HG02759 (cell line): Measurements from ENCODE around the gene ARFRP1.

ENCODE experiments used
- ATAC-seq: cut with Tn5 transposase; IDR thresholded peaks from one replicate; pipeline ENCODE4 v1.9.1; 2021; ENCODE audit warnings: mild to moderate bottlenecking, moderate library complexity; ENCODE audit not compliant: unreplicated experiment

ARFRP1 gene

DNA sequence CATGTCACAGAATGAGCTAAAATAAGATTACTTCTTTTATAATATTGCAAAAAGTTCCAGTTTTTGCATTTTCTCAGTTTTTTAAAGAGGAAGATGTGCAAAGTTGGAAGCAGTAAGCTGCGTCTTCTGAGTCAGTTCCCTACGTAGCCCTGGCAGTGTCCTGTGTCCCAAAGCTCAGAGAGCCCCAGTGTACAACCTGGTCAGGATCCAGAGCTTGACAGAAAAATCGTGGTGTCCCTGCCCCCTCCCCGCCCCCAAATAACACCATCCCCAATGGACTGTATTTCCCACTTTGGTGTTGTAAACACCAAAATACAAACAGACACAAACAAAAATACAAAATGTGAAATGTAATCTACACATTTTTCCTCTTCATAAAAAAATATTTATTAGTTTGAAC lies 36.4 kb upstream of the ARFRP1 start:
- no peak for ATAC-seq

DNA sequence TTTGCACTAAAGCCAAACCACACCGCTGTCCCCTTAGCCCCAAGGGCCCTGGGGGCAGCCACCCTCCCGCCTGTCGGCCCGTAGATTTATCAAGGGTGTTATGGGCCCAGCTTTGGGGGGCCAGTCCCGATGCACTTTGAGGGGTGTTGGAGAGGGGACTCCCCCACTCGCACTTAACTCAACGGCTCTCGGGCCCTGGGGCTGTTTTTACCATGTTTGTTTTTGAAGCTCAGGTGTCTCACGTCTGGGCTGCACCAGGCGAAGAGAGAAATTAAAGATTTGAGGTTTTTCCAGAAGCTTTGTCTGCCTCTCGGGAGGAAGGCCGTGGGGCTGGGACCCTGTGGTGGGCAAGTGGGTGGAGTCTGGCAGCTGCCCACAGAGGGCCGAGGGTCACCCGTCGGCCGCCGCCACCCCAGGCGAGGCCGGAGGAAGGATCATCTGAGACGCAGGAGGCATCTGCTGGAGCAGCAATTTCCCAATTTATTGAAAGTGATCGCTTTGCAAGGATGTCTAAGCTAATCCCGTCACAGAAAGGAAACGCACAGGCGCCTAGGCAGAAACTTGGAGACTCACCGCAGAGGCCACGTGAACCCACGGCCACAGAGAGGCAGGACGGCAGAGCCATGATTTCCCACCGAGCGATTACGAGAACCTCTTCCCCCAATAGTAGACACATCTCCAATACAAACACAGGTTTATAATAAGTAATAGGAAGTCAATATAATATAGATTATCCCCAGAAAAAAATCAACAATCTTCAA lies 35.6 kb upstream of the ARFRP1 start:
- no peak for ATAC-seq

DNA sequence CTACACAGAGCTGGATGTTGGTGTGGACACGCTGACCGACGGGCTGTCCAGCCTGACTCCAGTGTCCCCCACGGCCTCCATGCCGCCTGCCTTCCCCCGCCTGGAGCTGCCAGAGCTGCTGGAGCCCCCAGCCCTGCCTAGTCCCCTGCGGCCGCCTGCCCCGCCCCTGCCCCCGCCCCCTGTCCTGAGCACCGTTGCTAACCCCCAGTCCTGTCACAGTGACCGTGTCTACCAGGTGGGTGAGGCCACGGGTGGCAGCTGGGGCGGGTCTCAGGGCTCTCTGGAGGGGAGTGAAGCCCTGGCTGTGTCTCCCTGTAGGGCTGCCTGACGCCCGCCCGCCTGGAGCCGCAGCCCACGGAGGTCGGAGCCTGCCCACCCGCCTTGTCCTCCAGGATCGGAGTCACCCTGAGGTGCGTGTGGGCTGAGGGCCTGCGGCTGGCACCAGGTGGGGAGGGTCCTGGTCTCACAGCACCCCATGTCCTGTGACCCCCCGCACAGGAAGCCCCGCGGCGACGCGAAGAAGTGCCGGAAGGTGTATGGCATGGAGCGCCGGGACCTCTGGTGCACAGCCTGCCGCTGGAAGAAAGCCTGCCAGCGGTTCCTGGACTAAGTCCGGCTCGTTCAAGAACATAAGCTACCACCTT lies 34.7 kb upstream of the ARFRP1 start:
- ATAC-seq: no peak

DNA sequence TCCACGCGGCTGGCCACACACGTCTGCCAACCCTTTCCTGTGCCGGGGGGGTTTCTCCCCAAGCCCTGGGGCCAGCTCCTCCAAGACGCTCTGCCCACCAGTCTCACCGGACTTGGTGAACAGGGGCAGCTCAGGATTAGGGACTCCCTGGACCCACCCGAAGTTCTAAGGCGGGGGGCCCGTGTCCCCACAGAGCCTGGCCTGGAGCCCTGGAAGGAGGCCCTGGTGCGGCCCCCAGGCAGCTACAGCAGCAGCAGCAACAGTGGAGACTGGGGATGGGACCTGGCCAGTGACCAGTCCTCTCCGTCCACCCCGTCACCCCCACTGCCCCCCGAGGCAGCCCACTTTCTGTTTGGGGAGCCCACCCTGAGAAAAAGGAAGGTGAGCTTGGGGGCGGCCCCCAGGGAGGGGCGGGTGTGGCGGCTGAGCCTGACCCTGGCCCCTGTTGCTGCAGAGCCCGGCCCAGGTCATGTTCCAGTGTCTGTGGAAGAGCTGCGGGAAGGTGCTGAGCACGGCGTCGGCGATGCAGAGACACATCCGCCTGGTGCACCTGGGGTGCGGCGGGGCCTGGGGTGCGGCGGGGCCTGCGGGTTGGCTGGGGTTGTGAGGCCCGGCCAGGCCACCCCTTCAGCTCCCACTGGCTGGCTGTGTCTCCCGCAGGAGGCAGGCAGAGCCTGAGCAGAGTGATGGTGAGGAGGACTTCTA lies 34.1 kb upstream of the ARFRP1 start:
- no peak for ATAC-seq

DNA sequence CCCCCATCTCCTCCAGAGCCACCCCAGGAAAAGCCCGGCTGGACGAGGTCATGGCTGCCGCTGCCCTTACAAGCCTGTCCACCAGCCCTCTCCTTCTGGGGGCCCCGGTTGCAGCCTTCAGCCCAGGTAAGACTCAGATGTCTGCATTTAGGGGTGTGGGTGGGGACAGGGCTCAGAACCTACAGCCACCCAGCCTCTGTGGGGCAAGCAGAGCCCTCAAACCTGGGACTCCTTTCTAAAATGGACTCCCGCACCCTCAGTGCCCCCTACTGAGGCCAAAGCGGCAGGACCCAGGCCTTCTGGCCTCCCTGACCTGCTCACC lies 33.5 kb upstream of the ARFRP1 start:
- no peak for ATAC-seq

DNA sequence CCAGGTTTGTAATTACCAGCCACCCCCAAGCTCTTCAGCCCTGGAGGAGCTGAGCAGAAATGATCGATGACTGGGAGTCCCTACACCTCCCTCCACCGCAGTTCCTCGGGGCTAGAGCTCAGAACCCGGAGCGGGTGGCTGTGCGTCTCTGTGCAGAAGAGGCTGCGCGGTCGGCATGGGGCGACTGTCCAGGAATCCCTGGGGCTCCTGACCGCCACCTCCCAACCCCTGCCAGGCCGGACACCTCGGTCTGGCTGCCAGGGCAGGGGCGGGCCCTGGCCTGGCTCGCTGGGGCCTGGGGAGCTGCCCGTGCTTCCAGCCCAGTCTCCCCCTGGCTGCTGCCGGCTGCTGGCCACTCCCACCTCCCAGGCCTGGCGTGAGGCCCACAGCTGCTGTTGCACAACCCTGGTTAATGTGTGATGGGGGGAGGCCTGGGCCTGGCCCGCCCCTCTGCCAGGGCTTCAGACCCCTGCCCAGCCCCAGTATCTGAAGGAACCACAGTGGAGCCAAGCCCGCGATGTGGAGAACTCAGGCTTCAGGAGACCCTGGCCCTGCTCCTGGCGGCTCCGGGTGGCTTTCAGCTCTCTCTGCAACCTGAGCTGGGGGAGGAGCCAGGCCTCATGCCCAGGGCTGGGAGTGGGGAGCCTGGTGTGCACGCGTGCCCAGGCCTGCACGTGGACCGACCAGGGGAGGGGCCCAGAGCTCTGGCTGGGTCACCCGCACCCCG lies 33.0 kb upstream of the ARFRP1 start:
- no peak for ATAC-seq

DNA sequence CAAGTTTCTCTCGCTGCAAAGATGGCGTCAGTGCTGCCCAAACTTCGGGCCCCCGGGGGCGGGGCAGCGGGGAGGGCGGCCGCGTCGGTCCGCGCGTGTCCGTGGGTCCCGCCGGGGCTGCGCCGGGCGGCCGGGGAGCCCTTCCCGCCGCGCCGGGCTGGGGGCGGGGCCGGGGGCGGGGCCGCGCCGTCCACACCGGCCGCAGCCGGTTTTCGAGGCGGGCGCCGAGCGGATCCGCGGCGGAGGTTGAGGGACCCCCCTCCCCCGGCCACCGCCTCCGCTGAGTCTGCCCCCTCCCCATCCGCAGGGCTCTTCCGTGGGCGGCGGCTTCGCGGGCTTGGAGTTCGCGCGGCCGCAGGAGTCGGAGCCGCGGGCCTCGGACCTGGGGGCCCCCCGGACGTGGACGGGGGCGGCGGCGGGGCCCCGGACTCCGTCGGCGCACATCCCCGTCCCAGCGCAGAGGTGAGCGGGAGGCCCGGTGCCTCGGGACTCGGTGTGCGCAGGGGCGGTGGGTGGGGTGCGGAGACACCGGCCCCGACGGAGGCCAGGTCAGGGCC lies 32.4 kb upstream of the ARFRP1 start:
- ATAC-seq: peak; percentile 25

DNA sequence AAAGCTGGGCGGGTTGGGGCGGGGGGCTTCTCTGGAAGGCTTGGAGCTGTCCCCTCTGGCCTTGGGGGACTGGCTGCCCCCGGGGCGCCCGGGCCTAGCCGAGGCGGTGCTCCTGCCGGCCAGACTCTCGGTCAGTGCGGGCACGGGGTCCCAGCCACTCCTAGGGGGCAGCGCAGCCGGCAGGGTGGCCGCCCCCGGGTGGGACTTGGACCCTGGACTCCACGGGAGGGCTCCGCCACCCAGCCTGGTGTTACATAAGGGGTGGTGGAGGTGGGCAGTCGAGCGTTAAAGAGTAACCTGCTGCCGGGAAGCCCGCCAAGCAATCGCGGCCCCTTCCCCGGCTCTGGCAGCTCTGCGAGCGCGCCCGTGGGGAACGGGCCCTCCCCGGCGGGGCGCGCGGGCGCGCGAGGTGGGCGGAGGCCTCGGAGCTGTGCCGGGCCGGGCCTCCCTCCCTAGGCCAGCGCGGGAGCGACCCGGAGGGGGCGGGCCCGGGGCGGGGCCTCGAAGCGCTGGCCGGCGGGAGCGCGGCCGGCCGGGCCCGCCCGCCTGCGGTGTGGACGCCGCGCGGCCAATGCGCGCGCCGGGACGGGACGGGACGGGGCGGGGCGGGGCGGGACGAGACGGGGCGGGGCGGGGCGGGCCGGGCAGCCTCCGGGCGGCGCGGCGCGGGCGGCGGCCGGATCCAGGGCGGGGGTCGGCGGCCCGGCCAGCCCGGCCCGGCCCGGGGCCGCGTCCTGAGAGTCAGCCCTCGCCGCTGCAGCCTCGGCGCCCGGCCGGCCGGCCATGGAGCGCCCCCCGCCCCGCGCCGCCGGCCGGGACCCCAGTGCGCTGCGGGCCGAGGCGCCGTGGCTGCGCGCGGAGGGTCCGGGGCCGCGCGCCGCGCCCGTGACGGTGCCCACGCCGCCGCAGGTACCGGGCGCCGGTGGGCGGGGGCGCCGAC lies 31.6 kb upstream of the ARFRP1 start, which contains the start of gene SLC2A4RG:
Gene SLC2A4RG (plus strand): TSS at position 647 of the 940 bp plus-strand sequence. CDS start 137 bp downstream, at position 784.
- peak; percentile 55 for ATAC-seq

DNA sequence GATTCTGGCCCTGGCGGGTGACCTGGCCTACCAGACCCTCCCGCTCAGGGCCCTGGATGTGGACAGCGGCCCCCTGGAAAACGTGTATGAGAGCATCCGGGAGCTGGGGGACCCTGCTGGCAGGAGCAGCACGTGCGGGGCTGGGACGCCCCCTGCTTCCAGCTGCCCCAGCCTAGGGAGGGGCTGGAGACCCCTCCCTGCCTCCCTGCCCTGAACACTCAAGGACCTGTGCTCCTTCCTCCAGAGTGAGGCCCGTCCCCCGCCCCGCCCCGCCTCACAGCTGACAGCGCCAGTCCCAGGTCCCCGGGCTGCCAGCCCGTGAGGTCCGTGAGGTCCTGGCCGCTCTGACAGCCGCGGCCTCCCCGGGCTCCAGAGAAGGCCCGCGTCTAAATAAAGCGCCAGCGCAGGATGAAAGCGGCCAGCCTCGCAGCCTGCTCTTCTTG lies 30.9 kb upstream of the ARFRP1 start:
- ATAC-seq: no peak

DNA sequence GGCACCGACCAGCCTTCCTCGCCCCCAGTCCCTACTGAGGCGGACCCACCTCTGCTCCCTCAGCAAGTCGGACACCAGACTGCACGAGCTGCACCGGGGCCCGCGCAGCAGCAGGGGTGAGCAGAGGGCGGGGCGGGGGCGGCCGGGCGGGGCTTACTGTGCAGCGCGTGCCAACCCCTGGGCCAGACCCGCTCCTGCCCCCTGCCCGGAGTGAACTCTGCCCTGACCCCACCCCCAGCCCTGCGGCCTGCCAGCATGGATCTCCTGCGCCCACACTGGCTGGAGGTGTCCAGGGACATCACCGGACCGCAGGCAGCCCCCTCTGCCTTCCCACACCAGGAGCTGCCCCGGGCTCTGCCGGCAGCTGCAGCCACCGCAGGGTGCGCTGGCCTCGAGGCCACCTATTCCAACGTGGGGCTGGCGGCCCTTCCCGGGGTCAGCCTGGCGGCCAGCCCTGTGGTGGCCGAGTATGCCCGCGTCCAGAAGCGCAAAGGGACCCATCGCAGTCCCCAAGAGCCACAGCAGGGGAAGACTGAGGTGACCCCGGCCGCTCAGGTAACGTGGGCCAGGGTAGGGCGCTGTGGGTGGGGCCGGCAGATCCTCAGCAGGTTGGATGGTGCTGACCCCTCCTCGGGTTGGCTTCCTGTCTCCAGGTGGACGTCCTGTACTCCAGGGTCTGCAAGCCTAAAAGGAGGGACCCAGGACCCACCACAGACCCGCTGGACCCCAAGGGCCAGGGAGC lies 30.3 kb upstream of the ARFRP1 start:
- no peak for ATAC-seq

DNA sequence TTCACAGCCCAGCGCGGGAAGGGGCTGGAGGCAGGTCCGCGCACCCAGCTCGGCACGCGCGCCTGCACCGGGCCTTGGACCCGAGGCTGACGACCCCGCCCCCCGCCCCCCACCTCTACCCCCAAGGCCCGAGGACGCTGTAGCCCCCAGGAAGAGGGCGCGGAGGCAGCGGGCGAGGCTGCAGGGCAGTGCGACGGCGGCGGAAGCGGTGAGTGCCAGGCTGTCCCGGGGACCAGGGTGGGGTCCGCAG lies 29.8 kb upstream of the ARFRP1 start:
- no peak for ATAC-seq

DNA sequence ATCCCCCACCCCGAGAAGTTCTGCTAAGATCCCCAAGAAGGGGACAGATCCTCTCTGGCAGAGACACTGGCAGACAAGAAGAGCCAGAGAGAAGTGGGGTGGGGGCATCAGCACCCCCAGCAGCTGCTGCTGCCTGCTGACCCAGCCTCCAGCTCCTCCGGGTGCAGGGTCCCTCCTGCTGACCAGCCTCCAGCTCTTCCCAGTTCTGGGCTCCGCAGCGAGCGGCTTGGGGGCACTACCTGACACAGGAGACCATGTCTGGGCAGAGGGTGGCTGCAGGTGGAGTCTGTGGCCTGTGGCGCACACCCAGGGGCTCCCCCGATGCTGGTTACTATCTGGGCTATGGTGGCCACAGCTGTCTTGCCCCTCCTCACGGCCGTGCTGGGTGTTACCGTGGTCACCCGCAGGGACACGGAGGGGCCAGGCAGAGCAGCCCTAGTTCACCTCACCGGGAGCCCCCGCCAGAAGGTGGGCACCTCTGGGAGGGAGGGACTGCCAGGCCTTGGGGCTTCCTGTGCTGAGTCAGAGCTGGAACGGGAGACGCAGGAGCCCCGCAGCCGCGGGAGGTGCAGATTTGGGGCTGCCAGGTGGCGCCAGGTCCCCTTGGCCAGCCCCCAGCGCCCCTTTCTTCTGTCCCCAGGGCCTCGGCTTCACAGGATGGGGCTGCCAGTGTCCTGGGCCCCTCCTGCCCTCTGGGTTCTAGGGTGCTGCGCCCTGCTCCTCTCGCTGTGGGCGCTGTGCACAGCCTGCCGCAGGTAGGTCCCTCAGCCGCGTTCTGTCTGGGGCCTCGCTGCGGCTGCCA lies 29.3 kb upstream of the ARFRP1 start:
- ATAC-seq: no peak

DNA sequence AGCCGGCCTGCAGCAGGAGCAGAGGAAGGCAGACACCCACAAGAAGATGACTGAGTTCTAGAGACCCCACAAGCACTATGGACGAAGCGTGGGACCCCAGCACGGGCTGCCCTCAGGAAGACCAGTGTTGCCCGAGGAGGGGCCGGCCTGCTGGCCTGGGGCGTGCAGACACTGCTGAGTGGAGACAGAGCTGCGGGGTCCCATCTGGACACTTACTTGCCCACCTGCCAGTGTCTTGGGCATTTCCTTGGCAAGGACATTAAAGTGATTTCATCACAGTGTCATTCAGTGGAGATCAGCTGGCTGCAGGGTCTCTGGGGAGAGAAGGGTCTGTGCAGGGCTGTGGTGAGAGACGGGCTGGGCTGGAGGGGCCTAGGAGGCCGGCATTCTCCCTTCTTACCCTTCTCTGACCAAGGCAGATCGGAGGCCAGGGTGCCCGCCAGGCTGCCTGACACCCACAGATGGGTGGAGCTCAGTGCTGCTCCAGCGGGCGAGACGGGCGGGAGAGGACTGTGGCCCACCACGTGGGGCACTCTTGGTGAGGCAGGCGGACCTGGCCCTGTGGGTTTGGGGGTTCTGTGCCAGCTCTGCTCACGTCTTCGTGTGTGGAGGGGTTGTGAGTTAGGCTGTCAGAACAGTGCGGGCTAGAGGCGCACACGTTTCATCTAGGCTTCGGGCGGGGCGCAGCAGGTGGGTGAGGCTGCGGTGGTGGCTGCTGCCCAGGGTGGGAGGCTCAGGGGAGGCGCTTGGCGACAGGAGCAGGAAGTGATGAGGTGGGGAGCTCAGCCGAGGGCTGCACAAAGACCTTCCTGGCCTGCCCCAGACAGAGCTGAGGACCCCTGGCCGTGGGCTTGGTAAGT lies 28.3 kb upstream of the ARFRP1 start, which contains the start of gene LIME1:
Gene LIME1 (plus strand): TSS at position 806 of the 860 bp plus-strand sequence. CDS start 886 bp downstream, outside the sequence.
- ATAC-seq: peak; percentile 20

DNA sequence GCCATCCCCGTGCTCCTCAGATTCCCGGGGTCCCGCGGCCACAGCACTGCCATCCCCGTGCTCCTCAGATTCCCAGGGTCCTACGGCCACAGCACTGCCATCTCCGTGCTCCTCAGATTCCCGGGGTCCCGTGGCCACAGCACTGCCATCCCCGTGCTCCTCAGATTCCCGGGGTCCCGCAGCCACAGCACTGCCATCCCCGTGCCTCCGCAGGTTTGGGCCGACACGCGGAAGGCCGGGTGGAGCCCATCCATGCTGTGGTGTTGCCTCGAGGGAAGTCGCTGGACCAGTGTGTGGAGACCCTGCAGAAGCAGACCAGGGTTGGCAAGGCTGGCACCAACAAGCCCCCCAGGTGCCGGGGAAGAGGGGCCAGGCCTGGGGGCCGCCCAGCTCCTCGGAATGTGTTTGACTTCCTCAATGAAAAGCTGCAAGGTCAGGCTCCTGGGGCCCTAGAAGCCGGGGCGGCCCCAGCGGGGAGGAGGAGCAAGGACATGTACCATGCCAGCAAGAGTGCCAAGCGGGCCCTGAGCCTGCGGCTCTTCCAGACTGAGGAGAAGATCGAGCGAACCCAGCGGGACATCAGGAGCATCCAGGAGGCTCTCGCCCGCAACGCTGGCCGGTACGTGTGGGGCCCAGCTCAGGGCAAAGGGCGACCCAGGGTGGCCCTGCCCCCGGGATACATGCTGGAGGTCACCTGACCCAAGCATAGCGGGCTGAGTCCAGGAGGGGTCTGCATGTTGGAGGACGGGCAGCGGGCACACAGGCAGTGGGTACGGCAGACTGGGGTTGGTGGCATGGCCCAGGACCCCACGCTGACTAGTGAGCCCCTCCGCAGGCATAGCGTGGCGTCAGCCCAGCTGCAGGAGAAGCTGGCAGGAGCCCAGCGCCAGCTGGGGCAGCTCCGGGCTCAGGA lies 27.4 kb upstream of the ARFRP1 start:
- ATAC-seq: no peak

DNA sequence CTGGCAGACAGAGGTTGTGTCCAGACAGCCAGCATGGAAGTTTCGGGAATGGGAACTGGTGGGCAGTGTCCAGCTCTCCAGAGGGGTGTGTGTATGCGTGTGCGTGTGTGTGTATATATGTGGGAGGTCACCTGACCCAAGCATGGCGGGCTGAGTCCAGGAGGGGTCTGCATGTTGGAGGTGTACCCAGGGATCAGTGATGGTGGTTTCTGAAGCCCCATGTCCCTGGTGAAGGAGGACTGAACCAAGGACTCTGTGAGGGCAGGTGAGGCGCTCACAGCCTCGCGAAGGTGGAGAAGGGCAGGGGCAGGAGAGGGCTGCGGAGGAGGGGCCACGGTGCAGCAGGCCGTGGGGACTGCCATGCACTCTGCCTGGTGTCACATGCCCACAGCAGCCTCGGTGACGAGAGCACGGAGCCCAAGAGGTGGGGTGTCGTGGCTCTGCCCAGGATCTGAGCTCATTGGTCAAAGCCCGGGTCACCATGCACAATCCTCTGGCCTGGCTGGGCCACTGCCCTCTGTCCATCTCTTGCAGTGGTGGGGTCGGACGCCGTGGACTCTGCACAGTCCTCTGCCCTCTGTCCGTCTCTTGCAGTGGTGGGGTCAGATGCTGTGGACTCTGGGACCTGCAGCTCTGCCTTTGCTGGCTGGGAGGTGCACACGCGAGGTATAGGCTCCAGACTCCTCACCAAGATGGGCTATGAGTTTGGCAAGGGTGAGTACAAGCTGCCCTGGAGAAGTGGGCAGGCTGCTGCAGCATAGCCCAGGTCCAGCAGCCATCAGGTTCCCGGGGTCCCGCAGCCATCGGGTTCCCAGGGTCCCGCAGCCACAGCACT lies 26.6 kb upstream of the ARFRP1 start:
- no peak for ATAC-seq
